ENCODE measurements around the gene PLEKHA4.

DNA sequence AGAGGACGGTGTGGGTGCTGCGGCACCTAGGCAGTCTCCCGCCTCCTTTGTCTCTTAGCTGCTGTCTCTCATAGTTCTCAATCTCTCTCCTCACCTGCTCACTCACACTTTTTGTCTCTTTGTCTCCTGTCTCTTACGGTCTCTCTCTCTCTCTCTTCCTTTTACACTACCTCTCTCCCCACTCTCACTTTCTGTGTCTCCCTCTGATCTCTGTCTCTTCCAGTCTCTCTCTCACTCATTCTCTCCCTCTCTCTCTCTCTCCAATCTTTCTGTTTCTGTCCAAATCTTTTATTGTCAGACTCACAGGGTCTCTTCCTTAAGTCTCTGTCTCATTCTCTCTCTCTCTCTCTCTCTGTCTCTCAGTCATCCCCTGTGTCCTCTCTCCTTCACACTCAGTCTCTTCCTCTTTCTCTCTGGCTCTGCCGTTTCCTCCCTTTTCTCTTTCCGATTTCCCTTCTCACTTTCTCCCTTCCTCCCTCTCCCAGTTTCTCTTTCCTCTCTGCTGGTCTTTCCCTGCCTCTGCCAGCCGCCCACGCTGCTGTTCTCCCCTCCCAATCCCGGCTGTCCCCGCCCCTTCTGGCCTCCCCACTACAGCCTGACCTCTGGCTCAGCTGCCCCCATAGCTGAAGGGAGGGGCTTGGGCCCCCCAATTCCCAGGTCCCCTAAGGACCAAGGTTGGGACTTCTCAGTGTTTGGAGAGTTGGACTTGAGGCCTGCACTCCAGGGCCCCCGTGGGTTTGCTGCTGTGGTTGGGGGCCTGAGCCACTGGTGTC is at the start of gene PLEKHA4:
- peak in 1 of 3 donors; percentile 7 for TF ChIP-seq CTCF (IDR thresholded peaks at IDR 0.05)
- TF ChIP-seq POLR2A (IDR thresholded peaks at IDR 0.05): peak; percentile 31

Data from ovary (tissue), 3 donors.